ENCODE results near the gene CCDC167.
"Not testable (repeated sequence)": the region's sequence is repeated elsewhere in the genome, so short reads cannot be mapped to it uniquely, and the experiment has no call there.

The CCDC167 gene

DNA sequence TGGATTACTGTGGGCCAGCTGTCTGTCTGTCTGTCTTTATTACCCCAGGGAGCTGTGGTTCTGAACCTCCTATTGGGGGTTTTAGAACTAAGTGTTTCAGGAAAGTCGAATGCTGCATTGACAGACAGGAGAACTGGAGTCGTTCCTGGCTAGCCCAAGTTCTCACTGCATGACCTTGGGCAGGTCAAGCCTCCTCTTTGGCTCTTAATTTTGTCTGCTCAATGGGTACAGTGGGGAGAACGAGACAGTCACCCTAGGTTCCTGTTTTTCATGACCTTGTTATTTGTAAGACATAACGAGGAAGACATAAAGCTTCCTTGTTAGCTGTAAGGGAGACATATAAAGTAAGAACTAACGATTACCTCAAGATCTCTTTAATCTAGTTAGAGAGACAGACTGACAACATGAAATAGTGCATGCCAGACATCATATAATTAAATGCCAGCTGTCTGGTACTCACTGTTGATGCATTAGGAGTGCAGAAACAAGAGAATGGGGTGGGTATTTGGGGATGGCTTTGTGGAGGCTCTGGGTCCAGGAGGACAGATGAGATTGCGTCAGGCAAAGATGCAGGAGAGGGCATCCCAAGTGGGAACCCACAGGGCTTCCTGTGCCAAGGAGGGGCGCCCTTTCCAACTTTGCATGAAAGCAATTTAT lies 3.7 kb upstream of the CCDC167 start:
- H3K27ac ChIP-seq: peak overlapping the region; percentile 16; the same call in 1 of the 2 replicates
- peak overlapping the region; percentile 20; the same call in 1 of the 2 replicates for H3K9ac ChIP-seq
- no peak for TF ChIP-seq Cebpa-rat (IDR thresholded peaks at IDR 0.05)
- no peaks in the 10 kb centered on the region for H4K20me1 ChIP-seq
- no peaks in the 10 kb centered on the region for H3K9me3 ChIP-seq
- H3K36me3 ChIP-seq: no peaks in the 10 kb centered on the region
- peaks cover 52% of the 10 kb centered on the region for H3K4me1 ChIP-seq
- H3K4me2 ChIP-seq: peak overlapping the region; percentile 76
- no peak overlapping the region for H3K4me3 ChIP-seq
- no peaks in the 10 kb centered on the region for H3K27me3 ChIP-seq

DNA sequence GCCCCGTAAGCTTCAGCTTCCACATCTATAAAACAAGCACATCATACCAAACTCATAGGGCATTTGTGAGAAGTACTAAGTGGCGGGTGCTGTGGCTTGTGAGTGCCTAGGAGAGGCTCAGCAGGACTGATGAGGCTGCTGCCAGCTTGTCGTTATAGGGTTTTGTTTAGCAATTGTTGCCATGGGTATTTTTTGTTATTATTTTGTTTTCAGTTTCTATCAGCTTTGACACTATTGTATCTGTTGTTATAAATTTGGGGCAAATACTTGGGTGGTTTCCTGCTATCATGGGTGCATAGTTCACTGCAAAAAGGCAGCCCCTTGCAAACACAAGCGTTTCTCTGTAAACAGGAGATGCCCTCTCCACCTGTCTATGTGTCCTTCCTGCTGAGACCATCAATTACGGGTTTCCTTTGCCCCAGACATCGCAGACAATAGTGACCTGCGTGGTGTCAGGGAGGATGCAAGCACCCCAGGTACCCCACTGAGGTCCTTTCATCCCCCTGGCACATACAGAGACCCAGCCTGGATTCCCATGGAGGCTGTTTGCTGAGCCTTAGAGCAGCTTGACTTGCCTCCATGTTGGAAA lies 3.1 kb upstream of the CCDC167 start:
- no peak for TF ChIP-seq Cebpa-rat (IDR thresholded peaks at IDR 0.05)
- Histone ChIP-seq H3K9me3 (no peaks in the 10 kb centered on the region), H3K36me3 (no peaks in the 10 kb centered on the region), H3K9ac (no peak overlapping the region; the same call in 1 of the 2 replicates), H3K4me2 (peak overlapping the region; percentile 76), H4K20me1 (no peaks in the 10 kb centered on the region), H3K4me1 (peaks cover 58% of the 10 kb centered on the region), H3K4me3 (no peak overlapping the region), H3K27me3 (no peaks in the 10 kb centered on the region), H3K27ac (peak overlapping the region; percentile 16; the same call in 1 of the 2 replicates)

- Histone ChIP-seq H3K9me3 (no peaks in the 10 kb centered on the region), H3K27ac (0 out of 2 replicates have a peak overlapping the region, but pooled peaks have one; percentile 16), H3K27me3 (no peaks in the 10 kb centered on the region), H3K4me1 (peaks cover 61% of the 10 kb centered on the region), H3K9ac (no peak overlapping the region), H4K20me1 (no peaks in the 10 kb centered on the region), H3K4me2 (peak overlapping the region; percentile 76), H3K36me3 (peaks cover 2% of the 10 kb centered on the region), H3K4me3 (no peak overlapping the region)
- TF ChIP-seq Cebpa-rat (IDR thresholded peaks at IDR 0.05): no peak
These were observed 2.2 kb upstream of the CCDC167 start for GRCh38 chr6:37501632-37502491.

DNA sequence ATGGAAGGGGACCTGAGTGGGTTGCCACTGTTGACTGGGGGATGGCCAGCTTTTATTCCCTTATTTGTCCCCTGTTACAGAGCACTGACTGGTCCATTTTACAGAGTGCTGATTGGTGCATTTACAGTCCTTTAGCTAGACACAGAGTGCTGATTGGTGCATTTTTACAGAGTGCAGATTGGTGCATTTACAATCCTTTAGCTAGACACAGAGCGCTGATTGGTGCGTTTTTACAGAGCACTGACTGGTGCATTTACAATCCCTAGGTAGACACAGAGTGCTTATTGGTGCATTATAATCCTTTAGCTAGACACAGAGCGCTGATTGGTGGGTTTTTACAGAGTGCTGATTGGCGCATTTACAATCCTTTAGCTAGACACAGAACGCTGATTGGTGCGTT lies 1.2 kb upstream of the CCDC167 start:
- not testable (repeated sequence) for H4K20me1 ChIP-seq, H3K27me3 ChIP-seq, H3K9me3 ChIP-seq, H3K4me3 ChIP-seq, H3K27ac ChIP-seq, H3K4me2 ChIP-seq, H3K9ac ChIP-seq
- Histone ChIP-seq H3K4me1 (peaks cover 61% of the 10 kb centered on the region), H3K36me3 (peaks cover 12% of the 10 kb centered on the region)

- no peaks in the 10 kb centered on the region for H4K20me1 ChIP-seq
- no peak overlapping the region for H3K27ac ChIP-seq
- H3K4me1 ChIP-seq: peaks cover 56% of the 10 kb centered on the region
- H3K9ac ChIP-seq: no peak overlapping the region
- TF ChIP-seq Cebpa-rat (IDR thresholded peaks at IDR 0.05): no peak
- peaks cover 14% of the 10 kb centered on the region for H3K36me3 ChIP-seq
- no peaks in the 10 kb centered on the region for H3K9me3 ChIP-seq
- peak overlapping the region; percentile 83; the same call in 1 of the 2 replicates for H3K4me3 ChIP-seq
- H3K27me3 ChIP-seq: no peaks in the 10 kb centered on the region
- peak overlapping the region; percentile 94 for H3K4me2 ChIP-seq
These were observed 558 bp upstream of the CCDC167 start for GRCh38 chr6:37500294-37500608.

GRCh38 chr6:37496951-37497885 lies 2.5 kb downstream of the CCDC167 start:
- Histone ChIP-seq H3K4me1 (peaks cover 42% of the 10 kb centered on the region), H3K27me3 (no peaks in the 10 kb centered on the region), H4K20me1 (peaks cover 21% of the 10 kb centered on the region), H3K9ac (no peak overlapping the region), H3K9me3 (no peaks in the 10 kb centered on the region), H3K27ac (no peak overlapping the region), H3K4me3 (no peak overlapping the region), H3K4me2 (peak overlapping the region; percentile 94; the same call in 1 of the 2 replicates), H3K36me3 (peaks cover 29% of the 10 kb centered on the region)
- TF ChIP-seq Cebpa-rat (IDR thresholded peaks at IDR 0.05): no peak

GRCh38 chr6:37495244-37495934 lies 4.3 kb downstream of the CCDC167 start:
- no peak overlapping the region for H3K27ac ChIP-seq
- peaks cover 53% of the 10 kb centered on the region for H3K4me1 ChIP-seq
- TF ChIP-seq Cebpa-rat (IDR thresholded peaks at IDR 0.05): no peak
- H3K4me3 ChIP-seq: no peak overlapping the region
- no peak overlapping the region for H3K4me2 ChIP-seq
- H4K20me1 ChIP-seq: peaks cover 39% of the 10 kb centered on the region
- H3K27me3 ChIP-seq: no peaks in the 10 kb centered on the region
- H3K9ac ChIP-seq: no peak overlapping the region
- H3K9me3 ChIP-seq: no peaks in the 10 kb centered on the region
- peaks cover 29% of the 10 kb centered on the region for H3K36me3 ChIP-seq

DNA sequence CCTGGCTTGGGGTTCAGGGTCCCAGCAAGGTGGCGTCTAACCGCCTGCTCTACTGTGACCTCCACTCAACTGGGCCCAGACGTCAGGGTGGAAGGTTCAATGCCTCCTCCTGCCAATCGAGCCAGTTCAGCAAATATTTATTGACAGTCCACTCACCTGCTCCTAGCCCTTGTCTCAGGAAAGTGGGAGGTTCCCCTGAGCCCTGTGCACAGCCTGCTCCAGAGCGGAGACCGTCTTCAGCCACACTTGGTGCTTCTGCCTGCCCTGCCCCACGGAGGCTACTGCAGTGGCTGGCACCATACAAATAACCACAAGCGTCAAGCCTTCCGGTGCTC lies 6.1 kb downstream of the CCDC167 start:
- H3K27ac ChIP-seq: no peak overlapping the region
- no peak for TF ChIP-seq Cebpa-rat (IDR thresholded peaks at IDR 0.05)
- H3K4me2 ChIP-seq: peak overlapping the region; percentile 36; the same call in 1 of the 2 replicates
- H3K4me3 ChIP-seq: no peak overlapping the region
- peaks cover 35% of the 10 kb centered on the region for H3K36me3 ChIP-seq
- no peaks in the 10 kb centered on the region for H3K9me3 ChIP-seq
- H3K27me3 ChIP-seq: no peaks in the 10 kb centered on the region
- peaks cover 59% of the 10 kb centered on the region for H3K4me1 ChIP-seq
- H3K9ac ChIP-seq: no peak overlapping the region
- H4K20me1 ChIP-seq: peaks cover 57% of the 10 kb centered on the region

All from BLaER1 (cell line).